ENCODE data around the gene PHYKPL.

- TF ChIP-seq EZH2 (IDR thresholded peaks at IDR 0.05; ENCODE audit: low read length, missing control alignments) (no peak), CTCF (conservative IDR thresholded peaks at IDR 0.05 in 1 of 2, IDR thresholded peaks at IDR 0.05 in 1 of 2; ENCODE audit: low read depth in 1 of 2, low read length in 2 of 2) (no peak)
Observed at GRCh38 chr5:178214160-178214803, 18.3 kb downstream of the PHYKPL start.
